ENCODE measurements around the gene CREB5. TPM values are rescaled to one million over a fixed set of nuclear protein-coding genes. Genes with fewer than 3 reads are reported as not detected.

CREB5 gene
- total and polyA plus RNA-seq, 2 of the 13 experiments (the other 11 are each of a cell fraction or from before 2014, with no cell fraction given) = 0.38 to 0.71 TPM

GRCh38 chr7:28782362-28782761 is 370.0 kb downstream of the CREB5 start:
- 2% methylated on average over 2 of the region's 2 CpGs for WGBS (ENCODE audit: low lambda C conversion rate)
- no peak for ATAC-seq
- intact Hi-C loops (cut with micrococcal nuclease; ENCODE audit: unreplicated experiment) = no loop called here

More at GRCh38 chr7:28782362-28782761, 370.0 kb downstream of the CREB5 start:
- in situ Hi-C loops (cut with HindIII; ENCODE audit: extremely low pct_ligation_motif_present, low pct_unique_long_range_greater_than_20kb) = no loop called here
- DNase-seq (ENCODE audit: low spot score) (no peak), FAIRE-seq (no peak)
- Histone ChIP-seq H2AFZ (ENCODE audit: low read length) (no peak overlapping the region), H3K4me1 (ENCODE audit: insufficient read depth, low read length) (no peaks in the 10 kb centered on the region), H3K4me2 (ENCODE audit: low read depth, low read length) (no peak overlapping the region), H3K4me3 (replicated peaks in 1 of 3; ENCODE audit: insufficient read depth in 1 of 3, low read depth in 2 of 3, low read length in 3 of 3) (no peak overlapping the region), H3K27ac (ENCODE audit: extremely low read length, insufficient read depth, low read length) (no peak overlapping the region), H3K36me3 (replicated peaks in 1 of 2; ENCODE audit: control insufficient read depth in 1 of 2, insufficient read depth in 2 of 2, low read length in 2 of 2) (no peaks in the 10 kb centered on the region), H3K79me2 (ENCODE audit: insufficient read depth, low read length) (no peaks in the 10 kb centered on the region), H3K9ac (ENCODE audit: insufficient read depth, low read depth, low read length) (no peak overlapping the region), H4K20me1 (ENCODE audit: insufficient read depth, low read length) (no peaks in the 10 kb centered on the region), H3K9me3 (ENCODE audit: low read length) (no peaks in the 10 kb centered on the region), H3K27me3 (ENCODE audit: control insufficient read depth in 1 of 2, insufficient read depth in 2 of 2, low read length in 2 of 2) (no peaks in the 10 kb centered on the region)
- BruUV-seq (replicated peaks) = no TSS peak
- ChIA-PET CTCF (ENCODE audit: low intra/inter-chr PET ratio, low total read pairs) (no interaction called here), POLR2A (no interaction called here)
- TF ChIP-seq ZNF354B (CRISPR knock-in tag; IDR thresholded peaks at IDR 0.05) (no peak), FOXO4 (CRISPR knock-in tag; conservative IDR thresholded peaks at IDR 0.05) (no peak), ZSCAN30 (CRISPR knock-in tag; IDR thresholded peaks at IDR 0.05) (no peak), PLRG1 (conservative IDR thresholded peaks at IDR 0.05) (no peak), NCOA1 (CRISPR knock-in tag; IDR thresholded peaks at IDR 0.05) (no peak), ZNF496 (CRISPR knock-in tag; IDR thresholded peaks at IDR 0.05; ENCODE audit: insufficient replicate concordance) (no peak), JUN (CRISPR knock-in tag; IDR thresholded peaks at IDR 0.05) (no peak), ZNF652 (CRISPR knock-in tag; IDR thresholded peaks at IDR 0.05; ENCODE audit: borderline replicate concordance, low read depth) (no peak), ZNF776 (CRISPR knock-in tag; IDR thresholded peaks at IDR 0.05) (no peak), ZNF740 (CRISPR knock-in tag; IDR thresholded peaks at IDR 0.05) (no peak), RBM22 (optimal IDR thresholded peaks at IDR 0.05; ENCODE audit: low read length) (no peak), GTF3A (CRISPR knock-in tag; conservative IDR thresholded peaks at IDR 0.05) (no peak), ASH2L (IDR thresholded peaks at IDR 0.05; ENCODE audit: insufficient read length, low read depth, low read length) (no peak), MBD4 (IDR thresholded peaks at IDR 0.05; ENCODE audit: borderline replicate concordance, low read length) (no peak), SRSF9 (IDR thresholded peaks at IDR 0.05; ENCODE audit: borderline replicate concordance, insufficient read depth, low read depth, low read length, poor library complexity, severe bottlenecking) (no peak), ZNF660 (CRISPR knock-in tag; IDR thresholded peaks at IDR 0.05; ENCODE audit: borderline replicate concordance, low read depth) (no peak), RAD21 (CRISPR knock-in tag; IDR thresholded peaks at IDR 0.05) (no peak), MAX (IDR thresholded peaks at IDR 0.05) (no peak), ZNF44 (CRISPR knock-in tag; IDR thresholded peaks at IDR 0.05) (no peak), DR1 (CRISPR knock-in tag; IDR thresholded peaks at IDR 0.05) (no peak)
